Measurements from ENCODE around the gene UTF1.

Gene UTF1

GRCh38 chr10:133275684-133276092 is 45.7 kb downstream of the UTF1 start:
- DNase-seq (ENCODE audit: low read depth), result no peak
- no peak overlapping the region for H3K4me3 ChIP-seq (ENCODE audit: control insufficient read depth, low read depth, low read length)
- no peak for TF ChIP-seq CTCF (conservative IDR thresholded peaks at IDR 0.05; ENCODE audit: control insufficient read depth, insufficient read depth, low read depth, low read length)

GRCh38 chr10:133276100-133276434 is 46.0 kb downstream of the UTF1 start:
- no peak for TF ChIP-seq CTCF (conservative IDR thresholded peaks at IDR 0.05; ENCODE audit: control insufficient read depth, insufficient read depth, low read depth, low read length)
- DNase-seq (ENCODE audit: low read depth), result no peak
- no peak overlapping the region for H3K4me3 ChIP-seq (ENCODE audit: control insufficient read depth, low read depth, low read length)

- no peak for DNase-seq (ENCODE audit: low read depth)
- H3K4me3 ChIP-seq (ENCODE audit: control insufficient read depth, low read depth, low read length), result no peak within 1 kb of the TSS
- no peak for TF ChIP-seq CTCF (conservative IDR thresholded peaks at IDR 0.05; ENCODE audit: control insufficient read depth, insufficient read depth, low read depth, low read length)
Observed at GRCh38 chr10:133276435-133277201, 46.6 kb downstream of the UTF1 start, which contains the start of gene ADAM8. Gene ADAM8, minus strand, starts transcription at chr10:133276868. Its CDS starts 51 bp downstream, at chr10:133276817.

- no peak overlapping the region for H3K4me3 ChIP-seq (ENCODE audit: control insufficient read depth, low read depth, low read length)
- DNase-seq (ENCODE audit: low read depth), result no peak
- no peak for TF ChIP-seq CTCF (conservative IDR thresholded peaks at IDR 0.05; ENCODE audit: control insufficient read depth, insufficient read depth, low read depth, low read length)
Observed at GRCh38 chr10:133277277-133277992, 47.4 kb downstream of the UTF1 start.

DNA sequence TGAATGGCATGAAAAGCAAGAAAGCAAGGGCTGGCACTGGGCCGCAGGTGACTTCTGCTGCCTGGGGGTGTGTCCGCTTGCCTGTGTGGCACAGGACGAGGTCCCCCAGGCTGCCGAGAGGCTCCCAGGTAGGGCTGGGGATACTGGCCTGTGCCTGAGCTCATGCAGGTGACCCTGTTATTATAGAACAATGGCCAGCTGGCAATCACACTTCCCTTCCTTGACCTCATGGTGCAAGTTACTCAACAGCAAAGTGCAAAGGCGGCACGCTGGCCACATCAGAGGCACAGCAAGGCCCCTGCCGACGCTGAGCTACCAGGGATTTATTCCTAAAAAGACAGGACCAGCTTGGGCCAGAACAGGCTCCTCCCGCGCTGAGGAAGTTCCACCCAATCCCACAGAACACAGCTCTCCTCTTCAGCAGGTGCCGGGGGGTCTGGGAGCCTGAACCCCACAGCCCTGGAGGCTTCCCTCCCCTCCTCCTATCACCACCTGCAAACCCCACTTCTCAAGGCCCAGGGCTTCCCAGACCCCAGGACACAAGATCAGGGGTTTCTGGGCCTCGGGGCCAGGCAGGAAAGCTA is 48.1 kb downstream of the UTF1 start:
- no peak for TF ChIP-seq CTCF (conservative IDR thresholded peaks at IDR 0.05; ENCODE audit: control insufficient read depth, insufficient read depth, low read depth, low read length)
- no peak for DNase-seq (ENCODE audit: low read depth)

GRCh38 chr10:133278577-133279265 is 48.7 kb downstream of the UTF1 start:
- peak; percentile 47 for DNase-seq (ENCODE audit: low read depth)
- H3K4me3 ChIP-seq (ENCODE audit: control insufficient read depth, low read depth, low read length), result no peak overlapping the region
- no peak for TF ChIP-seq CTCF (conservative IDR thresholded peaks at IDR 0.05; ENCODE audit: control insufficient read depth, insufficient read depth, low read depth, low read length)

More for the DNA sequence above, 48.1 kb downstream of the UTF1 start:
- H3K4me3 ChIP-seq (ENCODE audit: control insufficient read depth, low read depth, low read length), result no peak overlapping the region

Measured in fibroblast of mammary gland (primary cell).